CD4-positive, CD25-positive, alpha-beta regulatory T cell (primary cell): ENCODE data around the gene HMGB4. TPM values are rescaled to one million over a fixed set of nuclear protein-coding genes. Genes with fewer than 3 reads are reported as not detected.

Experiments used
- ATAC-seq, 2 donors: fragments of 150-1000 bp; cut with Tn5 transposase; one replicate each; pipeline ENCODE4 v1.10.0; 2021; ENCODE audit warnings: low read depth in 2 of 2, moderate number of reproducible peaks in 2 of 2, moderate library complexity in 1 of 2
- DNase-seq, 3 donors: peaks; one replicate each; pipeline versions ENCODE4 v3.0.0 to v3.0.0-alpha.2; 2012 to 2022; ENCODE audit warnings: mixed read lengths in 1 of 3
- H3K27ac ChIP-seq: one replicate; pipeline ENCODE4 v1.7.0; 2013; ENCODE audit warnings: mild to moderate bottlenecking, low read length; ENCODE audit not compliant: insufficient read depth, poor library complexity, severe bottlenecking
- H3K27me3 ChIP-seq: one replicate; pipeline ENCODE4 v1.7.0; 2013; ENCODE audit warnings: low read length; ENCODE audit not compliant: control insufficient read depth, insufficient read depth
- H3K36me3 ChIP-seq: one replicate; pipeline ENCODE4 v1.7.0; 2013; ENCODE audit warnings: mild to moderate bottlenecking, low read length, moderate library complexity; ENCODE audit not compliant: control insufficient read depth, insufficient read depth
- H3K4me1 ChIP-seq: 2 replicates; pipeline ENCODE4 v1.7.0; 2013; ENCODE audit warnings: mild to moderate bottlenecking, low read length; ENCODE audit not compliant: insufficient read depth, control insufficient read depth, poor library complexity, severe bottlenecking
- H3K4me3 ChIP-seq: one replicate; pipeline ENCODE4 v1.7.0; 2013; ENCODE audit warnings: low read depth, mild to moderate bottlenecking, low read length, moderate library complexity
- H3K9me3 ChIP-seq, 2 experiments: 1 replicate in 1 of 2; 2 replicates in 1 of 2; pipeline ENCODE4 v1.7.0; 2013; ENCODE audit warnings: low read length in 2 of 2, mild to moderate bottlenecking in 1 of 2, moderate library complexity in 1 of 2; ENCODE audit not compliant: control insufficient read depth in 2 of 2
- H3K27ac Mint-ChIP-seq, 3 donors: one replicate each; pipeline ENCODE4 v1.8.0; 2020 to 2022; ENCODE audit warnings: mild to moderate bottlenecking in 3 of 3, mixed read lengths in 3 of 3, moderate library complexity in 2 of 3
- H3K27me3 Mint-ChIP-seq: one replicate; pipeline ENCODE4 v1.8.0; 2022; ENCODE audit warnings: mild to moderate bottlenecking, mixed read lengths
- H3K36me3 Mint-ChIP-seq: one replicate; pipeline ENCODE4 v1.8.0; 2020; ENCODE audit warnings: mixed read lengths
- H3K4me1 Mint-ChIP-seq, 4 donors: one replicate each; pipeline ENCODE4 v1.8.0; 2020 to 2022; ENCODE audit warnings: mixed read lengths in 4 of 4, mild to moderate bottlenecking in 1 of 4
- H3K4me3 Mint-ChIP-seq, 4 donors: one replicate each; pipeline ENCODE4 v1.8.0; 2020 to 2022; ENCODE audit warnings: mild to moderate bottlenecking in 4 of 4, mixed read lengths in 4 of 4, moderate library complexity in 3 of 4
- H3K9me3 Mint-ChIP-seq, 7 donors: one replicate each; pipeline ENCODE4 v1.8.0; 2020 to 2022; ENCODE audit warnings: mixed read lengths in 7 of 7, mild to moderate bottlenecking in 3 of 7, moderate library complexity in 2 of 7
- polyA plus RNA-seq, 4 donors: library from polyadenylated mRNA; unstranded; fragments of 300-500 nt; fragmentation: Illumina TruSeq; gene quantifications; one replicate each; pipeline ENCODE4 v1.2.3, GENCODE V29; 2021
- total RNA-seq: library from RNA; stranded (reverse); gene quantifications from one replicate; pipeline ENCODE4 v1.2.3, GENCODE V29; 2022

HMGB4 gene
- total and polyA plus RNA-seq, 5 donors from 2014 or later, result not detected

- Histone ChIP-seq H3K27ac (no peak overlapping the region), H3K36me3 (no peaks in the 10 kb centered on the region), H3K9me3 (no peaks in the 10 kb centered on the region), H3K4me3 (no peak overlapping the region), H3K4me1 (no peaks in the 10 kb centered on the region), H3K27me3 (no peaks in the 10 kb centered on the region)
- Mint-ChIP-seq H3K4me1 (no peaks in the 10 kb centered on the region), H3K27ac (no peak overlapping the region), H3K27me3 (peaks cover 4% of the 10 kb centered on the region), H3K9me3 (peaks cover 0 to 6% (median 0%) of the 10 kb centered on the region in 7 donors), H3K36me3 (no peaks in the 10 kb centered on the region), H3K4me3 (no peak overlapping the region)
- DNase-seq, result no peak
- no peak for ATAC-seq
These were observed 846 bp downstream of the HMGB4 start for GRCh38 chr1:33864460-33865389.

GRCh38 chr1:33866281-33866680 is 2.4 kb downstream of the HMGB4 start:
- H3K4me3 Mint-ChIP-seq, result no peak overlapping the region
- ATAC-seq, result no peak
- H3K27me3 Mint-ChIP-seq, result peaks cover 4% of the 10 kb centered on the region
- no peaks in the 10 kb centered on the region for H3K4me1 Mint-ChIP-seq
- no peaks in the 10 kb centered on the region for H3K9me3 ChIP-seq
- H3K9me3 Mint-ChIP-seq, result peaks cover 0 to 6% (median 0%) of the 10 kb centered on the region in 7 donors
- no peak overlapping the region for H3K27ac Mint-ChIP-seq
- no peaks in the 10 kb centered on the region for H3K36me3 Mint-ChIP-seq
- H3K27me3 ChIP-seq, result no peaks in the 10 kb centered on the region
- H3K4me3 ChIP-seq, result no peak overlapping the region
- H3K36me3 ChIP-seq, result no peaks in the 10 kb centered on the region
- no peak overlapping the region for H3K27ac ChIP-seq
- DNase-seq, result no peak
- no peaks in the 10 kb centered on the region for H3K4me1 ChIP-seq

GRCh38 chr1:33867684-33868083 is 3.8 kb downstream of the HMGB4 start:
- no peak overlapping the region for H3K27ac Mint-ChIP-seq
- no peaks in the 10 kb centered on the region for H3K4me1 ChIP-seq
- H3K27me3 ChIP-seq, result no peaks in the 10 kb centered on the region
- no peak for DNase-seq
- H3K4me3 ChIP-seq, result no peak overlapping the region
- peaks cover 0 to 6% (median 0%) of the 10 kb centered on the region in 7 donors for H3K9me3 Mint-ChIP-seq
- no peak overlapping the region for H3K27ac ChIP-seq
- H3K36me3 Mint-ChIP-seq, result no peaks in the 10 kb centered on the region
- no peak for ATAC-seq
- H3K36me3 ChIP-seq, result no peaks in the 10 kb centered on the region
- no peak overlapping the region for H3K4me3 Mint-ChIP-seq
- no peaks in the 10 kb centered on the region for H3K4me1 Mint-ChIP-seq
- H3K27me3 Mint-ChIP-seq, result peaks cover 4% of the 10 kb centered on the region
- H3K9me3 ChIP-seq, result no peaks in the 10 kb centered on the region

- H3K27me3 Mint-ChIP-seq, result peaks cover 4% of the 10 kb centered on the region
- H3K27ac Mint-ChIP-seq, result no peak overlapping the region
- DNase-seq (no peak), ATAC-seq (no peak)
- Histone ChIP-seq H3K4me1 (no peaks in the 10 kb centered on the region), H3K27ac (no peak overlapping the region), H3K27me3 (no peaks in the 10 kb centered on the region), H3K9me3 (no peaks in the 10 kb centered on the region), H3K36me3 (no peaks in the 10 kb centered on the region), H3K4me3 (no peak overlapping the region)
- H3K9me3 Mint-ChIP-seq, result no peaks in the 10 kb centered on the region
- H3K4me1 Mint-ChIP-seq, result no peaks in the 10 kb centered on the region
- no peak overlapping the region for H3K4me3 Mint-ChIP-seq
- no peaks in the 10 kb centered on the region for H3K36me3 Mint-ChIP-seq
These were observed 8.4 kb downstream of the HMGB4 start for GRCh38 chr1:33872275-33872674.

GRCh38 chr1:33872683-33873082 is 8.8 kb downstream of the HMGB4 start:
- no peaks in the 10 kb centered on the region for H3K9me3 Mint-ChIP-seq
- Histone ChIP-seq H3K9me3 (no peaks in the 10 kb centered on the region), H3K27ac (no peak overlapping the region), H3K4me1 (no peaks in the 10 kb centered on the region), H3K4me3 (no peak overlapping the region), H3K36me3 (no peaks in the 10 kb centered on the region), H3K27me3 (no peaks in the 10 kb centered on the region)
- no peak overlapping the region for H3K27ac Mint-ChIP-seq
- no peak for DNase-seq
- H3K4me3 Mint-ChIP-seq, result no peak overlapping the region
- no peaks in the 10 kb centered on the region for H3K4me1 Mint-ChIP-seq
- no peak for ATAC-seq
- H3K36me3 Mint-ChIP-seq, result no peaks in the 10 kb centered on the region
- peaks cover 4% of the 10 kb centered on the region for H3K27me3 Mint-ChIP-seq

- Mint-ChIP-seq H3K9me3 (no peaks in the 10 kb centered on the region), H3K27ac (no peak overlapping the region), H3K4me3 (no peak overlapping the region), H3K27me3 (peaks cover 13% of the 10 kb centered on the region), H3K4me1 (no peaks in the 10 kb centered on the region), H3K36me3 (no peaks in the 10 kb centered on the region)
- Histone ChIP-seq H3K4me1 (no peaks in the 10 kb centered on the region), H3K9me3 (no peaks in the 10 kb centered on the region), H3K4me3 (no peak overlapping the region), H3K27me3 (peaks cover 2% of the 10 kb centered on the region), H3K27ac (no peak overlapping the region), H3K36me3 (no peaks in the 10 kb centered on the region)
- DNase-seq, result no peak
- no peak for ATAC-seq
These were observed 10.8 kb downstream of the HMGB4 start for GRCh38 chr1:33874636-33875035.

GRCh38 chr1:33875862-33876261 is 12.0 kb downstream of the HMGB4 start:
- no peak overlapping the region for H3K27ac Mint-ChIP-seq
- Histone ChIP-seq H3K27ac (no peak overlapping the region), H3K9me3 (no peaks in the 10 kb centered on the region), H3K27me3 (peaks cover 2% of the 10 kb centered on the region), H3K4me3 (no peak overlapping the region), H3K36me3 (no peaks in the 10 kb centered on the region), H3K4me1 (no peaks in the 10 kb centered on the region)
- H3K27me3 Mint-ChIP-seq, result peaks cover 13% of the 10 kb centered on the region
- no peaks in the 10 kb centered on the region for H3K9me3 Mint-ChIP-seq
- H3K4me3 Mint-ChIP-seq, result no peak overlapping the region
- H3K4me1 Mint-ChIP-seq, result no peaks in the 10 kb centered on the region
- ATAC-seq (no peak), DNase-seq (no peak)
- H3K36me3 Mint-ChIP-seq, result no peaks in the 10 kb centered on the region
